Karpas-422 (cell line): ENCODE measurements around the gene CNBP. TPM values are rescaled to one million over a fixed set of nuclear protein-coding genes. Genes with fewer than 3 reads are reported as not detected.
"Not testable (repeated sequence)": the region's sequence is repeated elsewhere in the genome, so short reads cannot be mapped to it uniquely, and the experiment has no call there.

Experiments used
- DNase-seq: peaks from one replicate; pipeline ENCODE4 v3.0.0-alpha.2; 2015
- H2AFZ ChIP-seq: fragments of 200-600 bp; sonication (generic); 2 replicates; pipeline ENCODE4 v1.6.1; 2014; ENCODE audit warnings: antibody characterized with exemption, low read length, mixed read lengths
- H3K27ac ChIP-seq: fragments of 200-600 bp; sonication (generic); 2 replicates; pipeline ENCODE4 v1.5.1; 2014; ENCODE audit warnings: mild to moderate bottlenecking, low read length, moderate library complexity
- H3K27me3 ChIP-seq: fragments of 200-600 bp; sonication (generic); 2 replicates; pipeline ENCODE4 v1.6.1; 2014; ENCODE audit warnings: low read length, mixed read lengths
- H3K36me3 ChIP-seq: fragments of 200-600 bp; sonication (generic); 2 replicates; pipeline ENCODE4 v1.6.1; 2014; ENCODE audit warnings: low read length, mixed read lengths; ENCODE audit not compliant: insufficient read depth
- H3K4me1 ChIP-seq: fragments of 200-600 bp; sonication (generic); 2 replicates; pipeline ENCODE4 v1.6.1; 2014; ENCODE audit warnings: mild to moderate bottlenecking, low read length, mixed read lengths
- H3K4me2 ChIP-seq: fragments of 200-600 bp; sonication (generic); 2 replicates; pipeline ENCODE4 v1.6.1; 2014; ENCODE audit warnings: low read length, low read depth, mild to moderate bottlenecking; ENCODE audit not compliant: poor library complexity, severe bottlenecking
- H3K4me3 ChIP-seq: fragments of 200-600 bp; sonication (generic); 2 replicates; pipeline ENCODE4 v1.5.1; 2014; ENCODE audit warnings: mild to moderate bottlenecking, antibody characterized with exemption, low read length, mixed read lengths
- H3K79me2 ChIP-seq: fragments of 200-600 bp; sonication (generic); 2 replicates; pipeline ENCODE4 v1.6.1; 2014; ENCODE audit warnings: mild to moderate bottlenecking, low read length, mixed read lengths
- H3K9ac ChIP-seq: fragments of 200-600 bp; sonication (generic); 2 replicates; pipeline ENCODE4 v1.6.0; 2014; ENCODE audit warnings: low read length
- H3K9me2 ChIP-seq: fragments of 200-600 bp; sonication (generic), shearing (Covaris generic); replicated peaks from 2 replicates; pipeline ENCODE4 v1.6.0; 2014; ENCODE audit warnings: mild to moderate bottlenecking, low read length, moderate library complexity; ENCODE audit not compliant: insufficient read depth
- H3K9me3 ChIP-seq: fragments of 300-700, 200-600 bp; sonication (generic); 2 replicates; pipeline ENCODE4 v1.6.1; 2014; ENCODE audit warnings: low read length, mixed read lengths
- H4K20me1 ChIP-seq: fragments of 200-600 bp; sonication (generic); 2 replicates; pipeline ENCODE4 v1.6.1; 2014; ENCODE audit warnings: mild to moderate bottlenecking, antibody characterized with exemption, low read length, low read depth; ENCODE audit not compliant: insufficient read depth
- total RNA-seq: library from RNA; depleted of rRNA; stranded (reverse); fragments of >200 nt; shearing (Covaris generic); gene quantifications from 2 replicates; pipeline ENCODE4 v1.2.3, GENCODE V29; 2014; ENCODE audit warnings: low replicate concordance

Gene CNBP
- total RNA-seq, 1 experiment from 2014 or later: 276 TPM

DNA sequence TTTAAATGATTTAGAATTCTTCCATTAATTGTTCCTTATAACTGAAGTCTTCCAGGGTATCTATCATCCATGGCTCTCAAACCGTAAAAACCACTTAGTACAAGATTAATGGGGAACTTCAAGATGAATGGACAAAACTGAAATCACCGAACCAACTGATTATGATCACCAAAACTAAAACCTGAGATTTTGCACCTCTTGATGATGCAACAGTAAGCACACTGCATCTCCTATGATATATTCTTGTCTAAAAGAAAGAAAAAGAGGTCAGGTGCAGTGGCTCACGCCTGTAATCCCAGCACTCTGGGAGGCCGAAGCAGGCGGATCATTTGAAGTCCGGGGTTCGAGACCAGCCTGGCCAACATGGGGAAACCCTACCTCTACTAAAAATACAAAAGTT lies 19.2 kb downstream of the CNBP start:
- no peak overlapping the region for H3K4me3 ChIP-seq
- H3K4me1 ChIP-seq: peaks cover 22% of the 10 kb centered on the region
- no peaks in the 10 kb centered on the region for H3K27me3 ChIP-seq
- no peak overlapping the region for H3K4me2 ChIP-seq
- H3K9me3 ChIP-seq: no peaks in the 10 kb centered on the region
- H2AFZ ChIP-seq: no peak overlapping the region
- peaks cover 23% of the 10 kb centered on the region for H3K36me3 ChIP-seq
- no peaks in the 10 kb centered on the region for H3K9me2 ChIP-seq
- DNase-seq: no peak
- H3K79me2 ChIP-seq: peaks cover 14% of the 10 kb centered on the region
- H4K20me1 ChIP-seq: peaks cover 9% of the 10 kb centered on the region; the same call in 1 of the 2 replicates
- H3K9ac ChIP-seq: no peak overlapping the region
- H3K27ac ChIP-seq: no peak overlapping the region

DNA sequence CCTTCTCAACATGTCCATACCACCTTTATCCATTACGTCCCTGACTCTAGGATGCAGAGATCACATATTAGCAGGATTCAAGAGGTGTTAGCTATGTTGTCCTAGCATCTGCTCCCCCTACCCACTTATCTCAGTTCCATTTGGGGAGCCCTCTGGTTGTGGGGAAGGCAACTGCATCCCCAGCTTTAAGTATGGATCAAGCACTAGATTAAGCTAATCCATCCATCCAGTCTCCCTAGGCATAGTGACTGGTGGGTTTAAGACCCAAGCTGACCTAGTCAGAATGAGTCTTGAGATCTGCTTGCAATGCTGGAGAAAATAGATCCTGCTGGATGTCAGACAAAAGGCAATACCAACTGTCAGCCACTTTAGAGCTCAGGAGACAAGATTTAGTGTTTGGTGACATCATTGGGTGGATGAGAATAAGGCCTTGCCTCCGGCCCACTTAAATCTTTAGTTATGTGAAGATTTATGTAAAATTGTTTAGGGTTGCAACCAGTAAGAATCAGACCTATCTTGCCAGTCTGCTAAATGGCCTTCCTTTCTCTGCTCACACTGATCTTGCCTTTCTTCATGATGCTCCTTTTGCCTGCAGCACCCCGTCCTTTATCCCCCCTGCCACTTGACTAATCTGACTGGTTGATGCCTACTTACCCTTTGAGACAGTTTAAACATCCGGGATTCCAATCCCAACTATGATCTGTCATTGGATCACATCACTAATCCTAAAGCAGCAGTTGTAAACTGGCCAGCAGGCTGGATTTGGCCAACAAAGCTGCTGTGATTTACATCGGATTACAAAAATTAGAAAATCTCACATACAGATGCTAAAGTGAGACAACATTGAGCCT lies 20.7 kb downstream of the CNBP start:
- peak overlapping the region; percentile 79 for H3K4me3 ChIP-seq
- H3K36me3 ChIP-seq: peaks cover 18% of the 10 kb centered on the region
- 0 out of 2 replicates have a peak, but pooled peaks cover 1% of the 10 kb centered on the region for H4K20me1 ChIP-seq
- H3K4me2 ChIP-seq: peak overlapping the region; percentile 86
- peaks cover 29% of the 10 kb centered on the region for H3K4me1 ChIP-seq
- peak overlapping the region; percentile 93 for H3K27ac ChIP-seq
- peak; percentile 66 for DNase-seq
- no peaks in the 10 kb centered on the region for H3K9me2 ChIP-seq
- H3K9ac ChIP-seq: peak overlapping the region; percentile 85
- no peaks in the 10 kb centered on the region for H3K27me3 ChIP-seq
- H2AFZ ChIP-seq: no peak overlapping the region
- H3K79me2 ChIP-seq: peaks cover 25% of the 10 kb centered on the region
- H3K9me3 ChIP-seq: no peaks in the 10 kb centered on the region

DNA sequence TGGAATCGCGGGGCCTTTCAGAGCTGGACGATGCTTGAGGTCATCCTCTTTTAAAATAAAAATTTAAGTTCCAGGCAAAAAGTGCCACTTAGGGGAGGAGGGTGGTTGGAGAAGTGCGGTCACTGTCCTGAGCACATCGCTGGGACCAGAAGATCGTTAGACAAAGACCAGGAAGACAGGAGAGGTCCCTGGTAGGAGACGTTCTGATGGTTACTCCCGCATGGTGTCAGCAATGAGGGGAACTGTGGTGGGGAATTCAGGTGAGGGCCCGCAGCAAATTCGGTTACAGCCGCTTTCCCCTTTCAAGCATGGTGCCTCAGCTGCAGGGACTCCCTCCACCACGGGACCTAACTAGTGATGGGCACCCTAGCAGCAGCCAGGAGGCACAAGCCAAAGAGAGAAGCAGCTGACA lies 21.8 kb downstream of the CNBP start:
- Histone ChIP-seq H3K27me3 (no peaks in the 10 kb centered on the region), H3K79me2 (peaks cover 25% of the 10 kb centered on the region), H3K9me3 (no peaks in the 10 kb centered on the region), H3K4me3 (peak overlapping the region; percentile 79), H3K36me3 (peaks cover 12% of the 10 kb centered on the region; the same call in 1 of the 2 replicates), H3K9me2 (no peaks in the 10 kb centered on the region), H3K9ac (peak overlapping the region; percentile 85), H2AFZ (peak overlapping the region; percentile 91; the same call in 1 of the 2 replicates), H3K27ac (peak overlapping the region; percentile 93), H3K4me2 (peak overlapping the region; percentile 86), H4K20me1 (no peaks in the 10 kb centered on the region), H3K4me1 (peaks cover 29% of the 10 kb centered on the region)
- DNase-seq: peak; percentile 75

DNA sequence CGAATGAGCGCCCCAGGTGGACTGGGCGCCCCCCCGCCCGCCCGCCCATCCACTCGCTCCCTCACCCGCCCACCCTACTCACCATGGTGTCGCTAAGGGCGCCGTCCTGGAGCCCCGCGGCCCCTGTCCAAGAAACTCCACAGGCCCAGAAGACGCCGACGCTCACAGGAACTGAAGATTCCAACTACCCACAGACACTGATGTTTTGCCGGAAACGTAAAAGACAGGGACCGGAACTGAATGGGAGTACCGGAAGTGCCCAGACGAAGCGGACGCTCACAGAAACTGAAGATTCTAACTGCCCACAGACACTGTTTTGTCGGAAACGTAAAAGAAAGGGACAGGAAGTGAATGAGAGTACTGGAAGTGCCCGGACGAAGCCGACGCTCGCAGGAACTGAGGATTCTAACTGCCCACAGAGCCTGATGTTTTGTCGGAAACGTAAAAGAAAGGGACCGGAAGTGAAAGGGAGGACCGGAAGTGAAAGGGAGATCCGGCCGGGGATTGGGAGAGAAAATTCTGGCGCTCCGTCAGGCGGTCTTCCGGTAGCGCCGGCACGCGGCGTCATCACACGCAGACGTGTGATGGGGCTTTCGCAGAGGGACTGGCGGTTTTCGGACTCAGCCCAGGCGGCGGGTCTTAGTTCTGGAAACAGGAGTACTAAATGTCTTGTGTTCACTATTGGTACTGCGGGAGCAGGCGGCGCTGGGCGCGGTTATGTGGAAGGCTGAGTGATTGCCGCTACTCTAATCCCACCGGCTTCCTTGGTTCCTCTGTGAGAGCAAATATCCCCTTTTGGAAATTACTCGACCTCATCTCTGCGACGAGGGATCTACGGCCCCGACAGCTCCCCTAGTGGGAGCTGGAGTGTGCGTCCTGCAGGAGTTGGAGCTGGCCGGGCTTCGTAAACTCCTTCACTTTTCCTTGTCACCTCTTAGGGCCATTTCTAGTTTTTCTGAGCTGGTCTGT lies 22.5 kb downstream of the CNBP start, which contains the start of gene ISY1:
Gene ISY1 (minus strand): TSS at position 173 of the 969 bp plus-strand sequence. CDS start 88 bp downstream, at position 85.
- peaks cover 14% of the 10 kb centered on the region; the same call in 1 of the 2 replicates for H3K36me3 ChIP-seq
- H3K9ac ChIP-seq: peak within 1 kb of the TSS; percentile 86
- H3K4me2 ChIP-seq: peak within 1 kb of the TSS; percentile 86
- no peaks in the 10 kb centered on the region for H3K9me2 ChIP-seq
- H3K27me3 ChIP-seq: no peaks in the 10 kb centered on the region
- H3K4me3 ChIP-seq: peak within 1 kb of the TSS; percentile 80
- peak; percentile 98 for DNase-seq
- H4K20me1 ChIP-seq: no peaks in the 10 kb centered on the region
- H3K27ac ChIP-seq: peak within 1 kb of the TSS; percentile 93
- H2AFZ ChIP-seq: peak within 1 kb of the TSS; percentile 91
- H3K79me2 ChIP-seq: peaks cover 25% of the 10 kb centered on the region
- H3K9me3 ChIP-seq: no peaks in the 10 kb centered on the region
- H3K4me1 ChIP-seq: peaks cover 29% of the 10 kb centered on the region

DNA sequence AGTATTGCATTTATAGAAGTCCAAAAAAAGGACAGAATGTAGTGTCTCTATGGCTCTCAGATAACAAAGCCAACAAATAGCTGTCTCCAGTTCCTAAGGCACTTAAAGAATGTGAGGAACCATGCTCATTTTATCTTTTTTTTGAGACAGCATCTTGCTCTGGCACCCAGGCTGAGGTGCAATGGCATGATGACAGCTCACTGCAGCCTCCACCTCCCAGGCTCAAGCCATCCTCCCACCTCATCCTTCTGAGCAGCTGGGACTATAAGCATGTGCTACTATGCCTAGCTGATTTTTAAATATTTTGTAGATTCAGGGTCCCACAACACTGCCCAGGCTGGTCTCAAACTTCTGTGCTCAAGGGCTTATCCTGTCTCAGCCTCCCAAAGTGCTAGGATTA lies 38.9 kb downstream of the CNBP start:
- Histone ChIP-seq H3K27me3 (no peaks in the 10 kb centered on the region), H3K27ac (no peak overlapping the region), H4K20me1 (no peaks in the 10 kb centered on the region), H3K9ac (no peak overlapping the region), H3K4me1 (no peaks in the 10 kb centered on the region), H3K9me2 (no peaks in the 10 kb centered on the region), H3K79me2 (no peaks in the 10 kb centered on the region), H3K4me3 (no peak overlapping the region), H3K36me3 (peaks cover 15% of the 10 kb centered on the region; the same call in 1 of the 2 replicates), H3K9me3 (no peaks in the 10 kb centered on the region), H3K4me2 (no peak overlapping the region), H2AFZ (no peak overlapping the region)
- DNase-seq: no peak

DNA sequence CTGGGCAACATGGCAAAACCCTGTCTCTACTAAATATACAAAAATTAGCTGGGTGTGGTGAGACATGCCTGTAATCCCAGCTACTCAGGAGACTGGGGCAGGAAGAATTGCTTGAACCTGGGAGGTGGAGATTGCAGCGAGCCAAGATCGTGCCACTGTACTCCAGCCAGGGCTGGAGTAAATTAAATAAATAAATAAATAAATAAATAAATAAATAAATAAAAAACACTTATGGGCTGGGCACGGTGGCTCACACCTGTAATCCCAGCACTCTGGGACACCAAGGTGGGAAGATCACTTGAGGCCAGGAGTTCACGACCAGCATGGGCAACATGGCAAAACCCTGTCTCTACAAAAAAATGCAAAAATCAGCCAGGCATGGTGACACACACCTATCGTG lies 42.7 kb downstream of the CNBP start:
- H3K27me3 ChIP-seq, H3K4me3 ChIP-seq, DNase-seq, H3K9ac ChIP-seq, H3K9me2 ChIP-seq, H3K27ac ChIP-seq, H3K4me1 ChIP-seq, H3K4me2 ChIP-seq, H2AFZ ChIP-seq, H4K20me1 ChIP-seq, H3K79me2 ChIP-seq, H3K9me3 ChIP-seq: not testable (repeated sequence)
- H3K36me3 ChIP-seq: peaks cover 15% of the 10 kb centered on the region; the same call in 1 of the 2 replicates

DNA sequence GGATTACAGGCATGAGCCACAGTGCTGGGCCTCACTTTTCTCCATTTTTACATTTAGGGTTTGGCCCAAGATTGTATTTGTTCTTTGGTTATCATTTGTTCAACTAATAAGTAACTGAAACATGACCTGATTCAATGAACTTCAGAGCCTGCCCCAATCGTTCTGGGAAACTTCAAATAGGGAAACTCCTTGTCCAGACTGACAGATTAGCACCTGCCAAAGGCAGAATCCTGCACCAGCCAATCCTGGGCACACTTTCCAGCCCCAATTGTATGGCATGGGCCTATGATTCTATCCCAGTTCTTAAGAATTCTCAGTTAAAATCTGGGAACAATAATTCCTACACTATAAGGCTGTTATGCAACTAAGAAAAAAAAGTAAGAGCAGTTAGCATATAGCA lies 43.8 kb downstream of the CNBP start:
- Histone ChIP-seq H3K4me2 (no peak overlapping the region), H3K27me3 (no peaks in the 10 kb centered on the region), H3K79me2 (no peaks in the 10 kb centered on the region), H3K27ac (no peak overlapping the region), H3K9me3 (no peaks in the 10 kb centered on the region), H3K4me3 (no peak overlapping the region), H3K36me3 (peaks cover 15% of the 10 kb centered on the region; the same call in 1 of the 2 replicates), H3K9ac (no peak overlapping the region), H3K4me1 (no peaks in the 10 kb centered on the region), H3K9me2 (no peaks in the 10 kb centered on the region), H2AFZ (no peak overlapping the region), H4K20me1 (no peaks in the 10 kb centered on the region)
- no peak for DNase-seq
